Endothelial cell of umbilical vein (primary cell): ENCODE data around the gene PIGA. TPM values are rescaled to one million over a fixed set of nuclear protein-coding genes. Genes with fewer than 3 reads are reported as not detected.

Experiments
- BruUV-seq: library from RNA; stranded (reverse); fragments of 400-500 nt; replicated peaks from 2 replicates; lab custom pipeline; 2021; lab: Mats Ljungman, UMichigan
- CTCF ChIA-PET: fragments of 300-600, 350-600 bp; sonication (Branson Sonifier 250); formaldehyde crosslinking; loops from one replicate; lab custom pipeline; 2021; ENCODE audit warnings: antibody characterized with exemption, inconsistent platforms; lab: Charles Lee
- POLR2A ChIA-PET: fragments of 300-600, 350-600 bp; sonication (Branson Sonifier 250); formaldehyde crosslinking; loops from one replicate; lab custom pipeline; 2021; ENCODE audit warnings: antibody characterized with exemption, inconsistent platforms; lab: Charles Lee
- DNase-seq: peaks from one replicate; pipeline ENCODE4 v3.0.0-alpha.2; 2011; ENCODE audit warnings: low read depth, low spot score
- FAIRE-seq: peaks from 2 replicates; lab custom pipeline; 2011; peaks lifted over from hg19 to GRCh38; lab: Jason Lieb, UNC
- H2AFZ ChIP-seq: 2 replicates; pipeline ENCODE4 v1.6.0; 2012; ENCODE audit warnings: low read depth, low read length, control low read depth, inconsistent platforms
- H3K27ac ChIP-seq: 2 replicates; pipeline ENCODE4 v1.5.1; 2011; ENCODE audit warnings: low read depth, mild to moderate bottlenecking, control low read depth, low read length, moderate library complexity; ENCODE audit not compliant: insufficient read depth
- H3K27me3 ChIP-seq, 2 experiments: 2 replicates each; pipeline versions ENCODE4 v1.6.0 to v1.6.1; 2011; ENCODE audit warnings: low read length in 2 of 2, mixed read lengths in 1 of 2; ENCODE audit not compliant: control insufficient read depth in 2 of 2, insufficient read depth in 2 of 2
- H3K36me3 ChIP-seq, 2 experiments: 2 replicates in 1 of 2; 3 replicates in 1 of 2; pipeline ENCODE4 v1.5.1; 2011; ENCODE audit warnings: low read length in 2 of 2, mild to moderate bottlenecking in 1 of 2, moderate library complexity in 1 of 2; ENCODE audit not compliant: control insufficient read depth in 2 of 2, insufficient read depth in 2 of 2; ENCODE audit errors: extremely low read depth in 1 of 2
- H3K4me1 ChIP-seq: 3 replicates; pipeline ENCODE4 v1.5.1; 2011; ENCODE audit warnings: mild to moderate bottlenecking, low read length; ENCODE audit not compliant: control insufficient read depth, insufficient read depth; ENCODE audit errors: extremely low read depth
- H3K4me2 ChIP-seq: 2 replicates; pipeline ENCODE4 v1.6.1; 2011; ENCODE audit warnings: low read length, control low read depth, mixed read lengths; ENCODE audit not compliant: insufficient read depth
- H3K4me3 ChIP-seq, 3 experiments: fragments of 200-600 bp in 1 of 3; sonication (generic), shearing (Covaris generic) in 1 of 3; replicated peaks in 1 of 3; 2 replicates each; pipeline ENCODE4 v1.5.1; 2011 to 2016; ENCODE audit warnings: control low read depth in 3 of 3, low read length in 3 of 3, mild to moderate bottlenecking in 2 of 3, inconsistent platforms in 1 of 3, low read depth in 1 of 3, moderate library complexity in 1 of 3; ENCODE audit not compliant: insufficient read depth in 1 of 3
- H3K79me2 ChIP-seq: 2 replicates; pipeline ENCODE4 v1.6.0; 2012; ENCODE audit warnings: low read length, inconsistent platforms; ENCODE audit not compliant: control insufficient read depth, insufficient read depth
- H3K9ac ChIP-seq: replicated peaks from 2 replicates; pipeline ENCODE3; 2011; ENCODE audit warnings: low read length, control low read depth; ENCODE audit not compliant: insufficient read depth; ENCODE audit errors: extremely low read depth
- H3K9me1 ChIP-seq: replicated peaks from 3 replicates; pipeline ENCODE4 v1.6.0; 2011; ENCODE audit warnings: mild to moderate bottlenecking, low read length; ENCODE audit not compliant: control insufficient read depth, insufficient read depth; ENCODE audit errors: extremely low read depth
- H3K9me3 ChIP-seq: replicated peaks from 2 replicates; pipeline ENCODE4 v1.5.1; 2012; ENCODE audit warnings: low read length, inconsistent platforms; ENCODE audit not compliant: control insufficient read depth, insufficient read depth
- H4K20me1 ChIP-seq: replicated peaks from 2 replicates; pipeline ENCODE3; 2011; ENCODE audit warnings: mild to moderate bottlenecking, low read length; ENCODE audit not compliant: control insufficient read depth, insufficient read depth; ENCODE audit errors: extremely low read depth
- FOS ChIP-seq: IDR thresholded peaks from 2 replicates; pipeline ENCODE4 v1.6.1; 2011; ENCODE audit warnings: mild to moderate bottlenecking, low read length, moderate library complexity, borderline replicate concordance; ENCODE audit not compliant: insufficient read depth
- GATA2 ChIP-seq: IDR thresholded peaks from 2 replicates; pipeline ENCODE4 v1.7.0; 2011; ENCODE audit warnings: low read depth, mild to moderate bottlenecking, moderate library complexity, mixed read lengths, low read length; ENCODE audit not compliant: insufficient read length, insufficient read depth
- dilution Hi-C: fragments of 300-500 bp; cut with MboI; formaldehyde crosslinking; loops from one replicate; pipeline ENCODE4 v1.15.0; 2019; ENCODE audit warnings: low sequenced_read_pairs; ENCODE audit not compliant: extremely low pct_ligation_motif_present
- intact Hi-C: fragments of 100-400 bp; cut with micrococcal nuclease; formaldehyde crosslinking; loops from one replicate; pipeline ENCODE4 v1.10.0; 2022
- polyA plus RNA-seq, 4 experiments: library from polyadenylated mRNA; depleted of rRNA in 3 of 4; stranded (reverse) in 3 of 4; unstranded in 1 of 4; fragments of >200 nt; gene quantifications; 2 replicates each; pipeline versions ENCODE4 v1.2.1 to v1.2.3, GENCODE V29; 2011 to 2012; ENCODE audit warnings: missing spikeins in 1 of 4
- total RNA-seq: library from RNA; stranded (reverse); gene quantifications from 2 replicates; pipeline ENCODE4 v1.2.3, GENCODE V29; 2021
- TF ChIP-seq, protein P1 (sequence below), 2 donors: IDR thresholded peaks; 1 replicate in 1 of 2; 2 replicates in 1 of 2; pipeline ENCODE4 v1.5.1; 2011; ENCODE audit warnings: low read length in 2 of 2, mild to moderate bottlenecking in 2 of 2, moderate library complexity in 2 of 2, control low read depth in 1 of 2, inconsistent platforms in 1 of 2, low read depth in 1 of 2; ENCODE audit not compliant: insufficient read depth in 1 of 2; ENCODE audit errors: extremely low read depth in 1 of 2
- TF ChIP-seq, protein P2 (sequence below): IDR thresholded peaks from 2 replicates; pipeline ENCODE4 v1.6.1; 2011; ENCODE audit not compliant: insufficient read depth, insufficient read length

PIGA gene
- total and polyA plus RNA-seq, 2 donors (not counting 3 experiments of a cell fraction or from before 2014, with no cell fraction given): 4.0 to 12.1 TPM

DNA sequence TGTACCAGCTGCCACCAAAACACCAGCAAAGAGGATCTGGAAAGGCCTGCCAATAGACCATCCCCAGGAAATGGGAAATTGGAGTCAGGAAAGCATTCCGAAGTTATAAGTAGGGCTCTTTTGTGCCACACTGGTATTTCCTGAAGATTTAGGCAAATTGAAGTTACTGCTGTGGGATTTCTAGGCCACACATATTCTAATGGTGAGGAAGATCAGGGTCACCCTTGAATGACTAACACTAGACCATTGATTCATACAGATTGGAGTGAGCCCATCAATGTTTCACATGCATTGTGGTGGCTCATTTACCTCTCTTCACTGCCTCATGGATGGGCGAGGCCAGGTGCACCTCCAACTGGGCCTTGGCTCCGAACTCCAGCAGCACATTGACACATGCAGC lies 42.5 kb downstream of the PIGA start:
- no peak overlapping the region for H3K27ac ChIP-seq
- H3K9me1 ChIP-seq: no peaks in the 10 kb centered on the region
- H3K36me3 ChIP-seq: no peaks in the 10 kb centered on the region
- intact Hi-C loops (no loop called here), dilution Hi-C loops (no loop called here)
- DNase-seq (peak; percentile 1), FAIRE-seq (no peak)
- H3K4me1 ChIP-seq: peaks cover 5% of the 10 kb centered on the region
- H4K20me1 ChIP-seq: no peaks in the 10 kb centered on the region
- no TSS peak for BruUV-seq
- no peak for TF ChIP-seq FOS
- TF ChIP-seq, protein P1, sequence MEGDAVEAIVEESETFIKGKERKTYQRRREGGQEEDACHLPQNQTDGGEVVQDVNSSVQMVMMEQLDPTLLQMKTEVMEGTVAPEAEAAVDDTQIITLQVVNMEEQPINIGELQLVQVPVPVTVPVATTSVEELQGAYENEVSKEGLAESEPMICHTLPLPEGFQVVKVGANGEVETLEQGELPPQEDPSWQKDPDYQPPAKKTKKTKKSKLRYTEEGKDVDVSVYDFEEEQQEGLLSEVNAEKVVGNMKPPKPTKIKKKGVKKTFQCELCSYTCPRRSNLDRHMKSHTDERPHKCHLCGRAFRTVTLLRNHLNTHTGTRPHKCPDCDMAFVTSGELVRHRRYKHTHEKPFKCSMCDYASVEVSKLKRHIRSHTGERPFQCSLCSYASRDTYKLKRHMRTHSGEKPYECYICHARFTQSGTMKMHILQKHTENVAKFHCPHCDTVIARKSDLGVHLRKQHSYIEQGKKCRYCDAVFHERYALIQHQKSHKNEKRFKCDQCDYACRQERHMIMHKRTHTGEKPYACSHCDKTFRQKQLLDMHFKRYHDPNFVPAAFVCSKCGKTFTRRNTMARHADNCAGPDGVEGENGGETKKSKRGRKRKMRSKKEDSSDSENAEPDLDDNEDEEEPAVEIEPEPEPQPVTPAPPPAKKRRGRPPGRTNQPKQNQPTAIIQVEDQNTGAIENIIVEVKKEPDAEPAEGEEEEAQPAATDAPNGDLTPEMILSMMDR (IDR thresholded peaks at IDR 0.05; ENCODE audit: extremely low read depth in 1 of 2, insufficient read depth in 1 of 2, low read depth in 1 of 2, low read length in 2 of 2): no peak
- H2AFZ ChIP-seq: no peak overlapping the region
- H3K79me2 ChIP-seq: no peaks in the 10 kb centered on the region
- H3K27me3 ChIP-seq: no peaks in the 10 kb centered on the region
- no peak overlapping the region for H3K9ac ChIP-seq
- no peaks in the 10 kb centered on the region for H3K9me3 ChIP-seq
- CTCF ChIA-PET: no interaction called here
- H3K4me3 ChIP-seq: no peak overlapping the region
- POLR2A ChIA-PET: no interaction called here
- H3K4me2 ChIP-seq: no peak overlapping the region

DNA sequence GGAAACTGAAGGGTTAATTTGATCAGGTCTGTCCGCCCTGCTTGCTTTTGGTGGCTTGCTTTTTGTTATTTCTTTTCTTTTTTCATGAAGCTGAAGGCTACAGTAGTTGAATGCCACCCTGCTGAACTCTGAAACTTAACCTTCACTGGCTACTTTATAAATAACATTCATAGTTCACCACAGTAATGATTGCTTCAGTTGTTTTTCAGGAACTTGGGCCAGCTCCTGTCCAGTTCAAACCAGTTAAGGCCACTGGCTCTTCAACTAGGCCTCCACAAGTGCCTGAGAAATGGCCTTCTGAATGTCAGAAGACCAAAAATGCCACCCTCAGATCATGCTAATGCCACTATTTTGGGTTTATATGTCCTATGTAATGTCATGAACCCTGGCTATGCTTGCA lies 57.7 kb downstream of the PIGA start:
- CTCF ChIA-PET: no interaction called here
- H3K4me1 ChIP-seq: no peaks in the 10 kb centered on the region
- no peak overlapping the region for H3K27ac ChIP-seq
- dilution Hi-C loops (no loop called here), intact Hi-C loops (no loop called here)
- no peak overlapping the region for H3K4me2 ChIP-seq
- POLR2A ChIA-PET: no interaction called here
- no peaks in the 10 kb centered on the region for H3K79me2 ChIP-seq
- no peaks in the 10 kb centered on the region for H3K9me3 ChIP-seq
- no peak overlapping the region for H2AFZ ChIP-seq
- FAIRE-seq (no peak), DNase-seq (no peak)
- H3K4me3 ChIP-seq: no peak overlapping the region
- H3K27me3 ChIP-seq: no peaks in the 10 kb centered on the region
- no TSS peak for BruUV-seq
- no peaks in the 10 kb centered on the region for H4K20me1 ChIP-seq
- H3K9ac ChIP-seq: no peak overlapping the region
- H3K36me3 ChIP-seq: no peaks in the 10 kb centered on the region
- no peaks in the 10 kb centered on the region for H3K9me1 ChIP-seq
- no peak for TF ChIP-seq GATA2
- TF ChIP-seq, protein P2, sequence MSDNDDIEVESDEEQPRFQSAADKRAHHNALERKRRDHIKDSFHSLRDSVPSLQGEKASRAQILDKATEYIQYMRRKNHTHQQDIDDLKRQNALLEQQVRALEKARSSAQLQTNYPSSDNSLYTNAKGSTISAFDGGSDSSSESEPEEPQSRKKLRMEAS: no peak
